SK-N-SH (cell line): ENCODE measurements around the gene GUCY1A1. TPM values are rescaled to one million over a fixed set of nuclear protein-coding genes. Genes with fewer than 3 reads are reported as not detected.

Source experiments
- CTCF ChIA-PET: fragments of 300-600, 350-600 bp; formaldehyde crosslinking; extraction: SDS; loops from one replicate; lab custom pipeline; 2021; lab: Yijun Ruan, JAX
- POLR2A ChIA-PET: fragments of 350-600 bp; sonication (Branson Sonifier 250); formaldehyde crosslinking; extraction: SDS; loops from one replicate; lab custom pipeline; 2020; ENCODE audit warnings: antibody characterized with exemption, inconsistent platforms; lab: Yijun Ruan, JAX
- DNase-seq: peaks from one replicate; pipeline ENCODE4 v3.0.0; 2012
- H2AFZ ChIP-seq: fragments of 200-600 bp; sonication (generic); 2 replicates; pipeline ENCODE4 v1.8.1; 2016; ENCODE audit warnings: antibody characterized with exemption, mild to moderate bottlenecking, low read depth
- H3F3A ChIP-seq: fragments of 200-600 bp; sonication (generic); replicated peaks from 2 replicates; pipeline ENCODE3; 2016; ENCODE audit warnings: antibody characterized with exemption, mild to moderate bottlenecking; ENCODE audit not compliant: insufficient read depth
- H3K27ac ChIP-seq, 2 experiments: fragments of 200-500 bp in 1 of 2; fragments of 200-600 bp in 1 of 2; sonication (Bioruptor generic) in 1 of 2; sonication (generic), shearing (Covaris generic) in 1 of 2; 2 replicates each; pipeline versions ENCODE4 v1.5.1 to v1.6.1; 2014 to 2016; ENCODE audit warnings: low read depth in 2 of 2, inconsistent platforms in 1 of 2, low read length in 1 of 2, mild to moderate bottlenecking in 1 of 2, mixed read lengths in 1 of 2
- H3K27me3 ChIP-seq: fragments of 200-600 bp; sonication (generic), shearing (Covaris generic); 2 replicates; pipeline ENCODE4 v1.6.1; 2016; ENCODE audit warnings: mixed run types; ENCODE audit not compliant: insufficient read depth
- H3K36me3 ChIP-seq, 2 experiments: fragments of 200-500 bp in 1 of 2; fragments of 200-600 bp in 1 of 2; sonication (Bioruptor generic) in 1 of 2; sonication (generic) in 1 of 2; replicated peaks in 1 of 2; 2 replicates each; pipeline versions ENCODE3 to v1.5.1; 2014 to 2016; ENCODE audit warnings: low read length in 1 of 2, mild to moderate bottlenecking in 1 of 2; ENCODE audit not compliant: insufficient read depth in 2 of 2, control insufficient read depth in 1 of 2
- H3K4me1 ChIP-seq, 2 experiments: fragments of 200-500 bp in 1 of 2; fragments of 200-600 bp in 1 of 2; sonication (Bioruptor generic) in 1 of 2; sonication (generic), shearing (Covaris generic) in 1 of 2; 2 replicates each; pipeline versions ENCODE4 v1.5.1 to v1.6.1; 2014 to 2016; ENCODE audit warnings: low read depth in 1 of 2, low read length in 1 of 2, mixed run types in 1 of 2; ENCODE audit not compliant: insufficient read depth in 2 of 2, control insufficient read depth in 1 of 2
- H3K4me2 ChIP-seq: fragments of 200-600 bp; sonication (generic), shearing (Covaris generic); 2 replicates; pipeline ENCODE4 v1.6.1; 2017; ENCODE audit warnings: mixed run types
- H3K4me3 ChIP-seq, 2 experiments: fragments of 200-500 bp in 1 of 2; fragments of 200-600 bp in 1 of 2; sonication (Bioruptor generic) in 1 of 2; sonication (generic), shearing (Covaris generic) in 1 of 2; 2 replicates each; pipeline versions ENCODE4 v1.5.1 to v1.8.1; 2014 to 2016; ENCODE audit warnings: low read depth in 2 of 2, inconsistent platforms in 1 of 2, low read length in 1 of 2, mild to moderate bottlenecking in 1 of 2, mixed read lengths in 1 of 2, moderate library complexity in 1 of 2
- H3K79me2 ChIP-seq: fragments of 200-600 bp; sonication (generic); 2 replicates; pipeline ENCODE4 v1.8.1; 2017; ENCODE audit warnings: mild to moderate bottlenecking; ENCODE audit not compliant: insufficient read depth
- H3K9ac ChIP-seq: fragments of 200-600 bp; sonication (generic); 2 replicates; pipeline ENCODE4 v1.6.1; 2017; ENCODE audit warnings: mixed run types
- H3K9me2 ChIP-seq: fragments of 200-600 bp; sonication (generic); 2 replicates; pipeline ENCODE4 v1.6.1; 2017; ENCODE audit warnings: mixed run types
- H3K9me3 ChIP-seq: fragments of 200-600 bp; sonication (generic); 2 replicates; pipeline ENCODE4 v1.6.1; 2017; ENCODE audit warnings: mixed run types, mild to moderate bottlenecking, moderate library complexity
- H4K20me1 ChIP-seq: fragments of 200-600 bp; sonication (generic); 2 replicates; pipeline ENCODE4 v1.6.1; 2017; ENCODE audit warnings: mild to moderate bottlenecking, mixed run types; ENCODE audit not compliant: insufficient read depth
- CHD2 ChIP-seq: fragments of 150-350 bp; IDR thresholded peaks from 2 replicates; pipeline ENCODE4 v1.6.1; 2018; ENCODE audit warnings: low read length; ENCODE audit not compliant: partially characterized antibody
- EZH2phosphoT487 ChIP-seq: fragments of 200-600 bp; sonication (generic); IDR thresholded peaks from 2 replicates; pipeline ENCODE4 v1.6.1; 2017; ENCODE audit warnings: low read depth, mixed run types, mild to moderate bottlenecking, antibody characterized with exemption, moderate library complexity, borderline replicate concordance
- GABPA ChIP-seq: IDR thresholded peaks from 2 replicates; pipeline ENCODE4 v1.4.0; 2012; ENCODE audit warnings: low read depth, mild to moderate bottlenecking
- JUND ChIP-seq: IDR thresholded peaks from 2 replicates; pipeline ENCODE4 v1.4.0; 2012
- MAX ChIP-seq: IDR thresholded peaks from 2 replicates; pipeline ENCODE4 v1.4.0; 2012; ENCODE audit warnings: low read depth
- MXI1 ChIP-seq: IDR thresholded peaks from 2 replicates; pipeline ENCODE4 v1.6.1; 2012; ENCODE audit warnings: mild to moderate bottlenecking, low read depth, low read length, improper control_type of control experiment
- PBX3 ChIP-seq: IDR thresholded peaks from 2 replicates; pipeline ENCODE4; 2012
- POLR2AphosphoS5 ChIP-seq: IDR thresholded peaks from 2 replicates; pipeline ENCODE4 v1.6.1; 2012; ENCODE audit warnings: low read depth, low read length
- RCOR1 ChIP-seq: fragments of 150-350 bp; IDR thresholded peaks from 2 replicates; pipeline ENCODE4 v1.6.1; 2017; ENCODE audit warnings: antibody characterized with exemption, low read length
- RFX5 ChIP-seq: IDR thresholded peaks from 2 replicates; pipeline ENCODE4 v1.6.1; 2012; ENCODE audit warnings: mild to moderate bottlenecking, improper control_type of control experiment, low read length
- RXRA ChIP-seq: IDR thresholded peaks from 2 replicates; pipeline ENCODE4 v1.4.0; 2012; ENCODE audit warnings: low read depth, mild to moderate bottlenecking, borderline replicate concordance
- SIN3A ChIP-seq: IDR thresholded peaks from 2 replicates; pipeline ENCODE4 v1.6.1; 2012; ENCODE audit warnings: low read depth, mild to moderate bottlenecking, low read length, moderate library complexity, borderline replicate concordance
- SMC3 ChIP-seq: IDR thresholded peaks from 2 replicates; pipeline ENCODE4 v1.6.1; 2012; ENCODE audit warnings: low read depth, low read length, improper control_type of control experiment
- TEAD4 ChIP-seq: IDR thresholded peaks from 2 replicates; pipeline ENCODE4 v1.4.0; 2012; ENCODE audit warnings: mild to moderate bottlenecking, borderline replicate concordance; ENCODE audit not compliant: insufficient read depth
- USF1 ChIP-seq: IDR thresholded peaks from 2 replicates; pipeline ENCODE4 v1.4.0; 2012; ENCODE audit warnings: low read depth, borderline replicate concordance
- USF2 ChIP-seq: fragments of 150-350 bp; IDR thresholded peaks from 2 replicates; pipeline ENCODE4 v1.6.1; 2017; ENCODE audit warnings: antibody characterized with exemption, low read length, low read depth, borderline replicate concordance
- WGBS: methylation state at CpG from one replicate; pipeline ENCODE4 v1.1.6; 2017; ENCODE audit warnings: low lambda C conversion rate; 5-methylcytosine and 5-hydroxymethylcytosine counted together
- polyA plus RNA-seq, 3 experiments: library from polyadenylated mRNA; depleted of rRNA; stranded (reverse); fragments of >200 nt; gene quantifications; 2 replicates each; pipeline ENCODE4 v1.2.3, GENCODE V29; 2012

The GUCY1A1 gene
- polyA plus RNA-seq, 1 of the 3 experiments (the other 2 are of a cell fraction), result 0.03 TPM

- H3K4me3 ChIP-seq, result no peak overlapping the region
- H4K20me1 ChIP-seq, result no peaks in the 10 kb centered on the region
- WGBS, result 53% methylated on average over 4 of the region's 4 CpGs
- no peak overlapping the region for H3K9ac ChIP-seq
- H3K27me3 ChIP-seq, result no peaks in the 10 kb centered on the region
- H2AFZ ChIP-seq, result no peak overlapping the region
- no peaks in the 10 kb centered on the region for H3K9me2 ChIP-seq
- no peak overlapping the region for H3K4me2 ChIP-seq
- no peaks in the 10 kb centered on the region for H3F3A ChIP-seq
- no peak for TF ChIP-seq USF2
- ChIA-PET POLR2A (no interaction called here), CTCF (interaction anchor here (0.8 to 1.3 kb wide), 4 partner anchors 13 to 343 kb away, joined by 3 read pairs; partner anchors contain the start of gene GUCY1B1)
- no peaks in the 10 kb centered on the region for H3K4me1 ChIP-seq
- no peaks in the 10 kb centered on the region for H3K9me3 ChIP-seq
- H3K27ac ChIP-seq, result no peak overlapping the region
- H3K36me3 ChIP-seq, result no peaks in the 10 kb centered on the region
- no peak for DNase-seq
- no peaks in the 10 kb centered on the region for H3K79me2 ChIP-seq
Measured at GRCh38 chr4:155774033-155774432, 107.4 kb downstream of the GUCY1A1 start.

- no peak overlapping the region for H3K9ac ChIP-seq
- ChIA-PET CTCF (interaction anchor here (0.9 to 2.5 kb wide), 3 partner anchors 17 to 374 kb away, joined by 3 to 8 read pairs (median 4); partner anchors contain the start of gene GUCY1B1), POLR2A (no interaction called here)
- WGBS, result 56% methylated on average over 3 of the region's 3 CpGs
- H3K4me3 ChIP-seq, result no peak overlapping the region
- no peak for DNase-seq
- H3K9me3 ChIP-seq, result no peaks in the 10 kb centered on the region
- H4K20me1 ChIP-seq, result no peaks in the 10 kb centered on the region
- no peaks in the 10 kb centered on the region for H3F3A ChIP-seq
- TF ChIP-seq JUND, result no peak
- TF ChIP-seq CHD2, result no peak
- no peak for TF ChIP-seq USF1
- no peak for TF ChIP-seq RFX5
- TF ChIP-seq PBX3, result no peak
- TF ChIP-seq EZH2phosphoT487, result no peak
- TF ChIP-seq POLR2AphosphoS5, result no peak
- no peak for TF ChIP-seq TEAD4
- TF ChIP-seq MAX, result no peak
- TF ChIP-seq RXRA, result no peak
- no peak for TF ChIP-seq MXI1
- TF ChIP-seq SIN3A, result no peak
- no peak for TF ChIP-seq GABPA
- TF ChIP-seq RCOR1, result no peak
- no peak for TF ChIP-seq SMC3
- no peaks in the 10 kb centered on the region for H3K79me2 ChIP-seq
- no peaks in the 10 kb centered on the region for H3K27me3 ChIP-seq
- H3K9me2 ChIP-seq, result no peaks in the 10 kb centered on the region
- no peak overlapping the region for H3K27ac ChIP-seq
- H2AFZ ChIP-seq, result no peak overlapping the region
- no peaks in the 10 kb centered on the region for H3K4me1 ChIP-seq
- no peak overlapping the region for H3K4me2 ChIP-seq
- no peaks in the 10 kb centered on the region for H3K36me3 ChIP-seq
Measured at GRCh38 chr4:155777971-155778735, 111.5 kb downstream of the GUCY1A1 start.
